HL-60 (cell line): ENCODE measurements around the gene RHOF.

Source experiments
- DNase-seq, 2 experiments: peaks; one replicate each; pipeline ENCODE4 v3.0.0-alpha.2; 2010 to 2020; ENCODE audit warnings: low read depth in 1 of 2, low spot score in 1 of 2
- H3K27ac ChIP-seq: fragments of 250-450 bp; sonication (Bioruptor Pico); replicated peaks from 2 replicates; pipeline ENCODE4 v1.5.1; 2020; ENCODE audit warnings: mild to moderate bottlenecking, moderate library complexity
- H3K27me3 ChIP-seq: fragments of 250-450 bp; sonication (Bioruptor Pico); 2 replicates; pipeline ENCODE4 v1.5.1; 2021; ENCODE audit warnings: mild to moderate bottlenecking, moderate library complexity; ENCODE audit not compliant: insufficient read depth, poor library complexity, severe bottlenecking
- H3K4me3 ChIP-seq: replicated peaks from 2 replicates; pipeline ENCODE4 v1.5.1; 2011; ENCODE audit warnings: mild to moderate bottlenecking, control low read depth, low read length; ENCODE audit not compliant: insufficient read depth
- GABPA ChIP-seq: IDR thresholded peaks from 2 replicates; pipeline ENCODE4 v1.6.1; 2012; ENCODE audit warnings: low read depth
- POLR2AphosphoS5 ChIP-seq: IDR thresholded peaks from 2 replicates; pipeline ENCODE4 v1.6.1; 2012; ENCODE audit warnings: low read depth
- SPI1 ChIP-seq: IDR thresholded peaks from 2 replicates; pipeline ENCODE4 v1.6.1; 2012; ENCODE audit warnings: low read depth, mild to moderate bottlenecking, borderline replicate concordance
- TF ChIP-seq, protein P1 (sequence below): IDR thresholded peaks from one replicate; pipeline ENCODE4 v1.5.1; 2011; ENCODE audit warnings: low read length, control low read depth, inconsistent platforms; ENCODE audit not compliant: insufficient read depth
- TF ChIP-seq, protein P2 (sequence below): IDR thresholded peaks from 2 replicates; pipeline ENCODE4 v1.6.1; 2012; ENCODE audit warnings: low read depth; ENCODE audit not compliant: insufficient replicate concordance

RHOF gene

DNA sequence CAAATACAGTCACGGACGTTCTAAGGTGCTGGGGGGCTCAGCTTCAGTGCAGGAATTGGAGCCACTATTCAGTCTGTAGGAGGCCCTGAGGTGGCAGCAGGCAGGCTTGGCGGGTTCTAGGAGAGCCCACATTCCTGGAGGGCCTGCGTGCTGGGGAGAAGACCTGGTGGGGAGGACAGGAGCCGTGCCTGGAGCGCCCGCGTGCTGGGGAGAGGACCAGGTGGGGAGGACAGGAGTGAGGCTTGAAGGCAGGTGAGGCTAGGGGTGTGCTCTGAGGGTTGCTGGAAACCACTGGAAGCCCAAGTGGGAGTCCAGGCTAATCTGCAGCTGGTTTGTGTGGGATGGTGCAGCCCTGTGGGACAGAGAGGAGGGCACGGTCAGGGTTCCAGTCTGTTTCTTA, 23.1 kb downstream of the RHOF start:
- no peak for DNase-seq
- Histone ChIP-seq H3K4me3 (no peak overlapping the region), H3K27ac (no peak overlapping the region), H3K27me3 (no peaks in the 10 kb centered on the region)
- no peak for TF ChIP-seq POLR2AphosphoS5
- no peak for TF ChIP-seq SPI1
- TF ChIP-seq, protein P1, sequence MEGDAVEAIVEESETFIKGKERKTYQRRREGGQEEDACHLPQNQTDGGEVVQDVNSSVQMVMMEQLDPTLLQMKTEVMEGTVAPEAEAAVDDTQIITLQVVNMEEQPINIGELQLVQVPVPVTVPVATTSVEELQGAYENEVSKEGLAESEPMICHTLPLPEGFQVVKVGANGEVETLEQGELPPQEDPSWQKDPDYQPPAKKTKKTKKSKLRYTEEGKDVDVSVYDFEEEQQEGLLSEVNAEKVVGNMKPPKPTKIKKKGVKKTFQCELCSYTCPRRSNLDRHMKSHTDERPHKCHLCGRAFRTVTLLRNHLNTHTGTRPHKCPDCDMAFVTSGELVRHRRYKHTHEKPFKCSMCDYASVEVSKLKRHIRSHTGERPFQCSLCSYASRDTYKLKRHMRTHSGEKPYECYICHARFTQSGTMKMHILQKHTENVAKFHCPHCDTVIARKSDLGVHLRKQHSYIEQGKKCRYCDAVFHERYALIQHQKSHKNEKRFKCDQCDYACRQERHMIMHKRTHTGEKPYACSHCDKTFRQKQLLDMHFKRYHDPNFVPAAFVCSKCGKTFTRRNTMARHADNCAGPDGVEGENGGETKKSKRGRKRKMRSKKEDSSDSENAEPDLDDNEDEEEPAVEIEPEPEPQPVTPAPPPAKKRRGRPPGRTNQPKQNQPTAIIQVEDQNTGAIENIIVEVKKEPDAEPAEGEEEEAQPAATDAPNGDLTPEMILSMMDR: no peak
- TF ChIP-seq, protein P2, sequence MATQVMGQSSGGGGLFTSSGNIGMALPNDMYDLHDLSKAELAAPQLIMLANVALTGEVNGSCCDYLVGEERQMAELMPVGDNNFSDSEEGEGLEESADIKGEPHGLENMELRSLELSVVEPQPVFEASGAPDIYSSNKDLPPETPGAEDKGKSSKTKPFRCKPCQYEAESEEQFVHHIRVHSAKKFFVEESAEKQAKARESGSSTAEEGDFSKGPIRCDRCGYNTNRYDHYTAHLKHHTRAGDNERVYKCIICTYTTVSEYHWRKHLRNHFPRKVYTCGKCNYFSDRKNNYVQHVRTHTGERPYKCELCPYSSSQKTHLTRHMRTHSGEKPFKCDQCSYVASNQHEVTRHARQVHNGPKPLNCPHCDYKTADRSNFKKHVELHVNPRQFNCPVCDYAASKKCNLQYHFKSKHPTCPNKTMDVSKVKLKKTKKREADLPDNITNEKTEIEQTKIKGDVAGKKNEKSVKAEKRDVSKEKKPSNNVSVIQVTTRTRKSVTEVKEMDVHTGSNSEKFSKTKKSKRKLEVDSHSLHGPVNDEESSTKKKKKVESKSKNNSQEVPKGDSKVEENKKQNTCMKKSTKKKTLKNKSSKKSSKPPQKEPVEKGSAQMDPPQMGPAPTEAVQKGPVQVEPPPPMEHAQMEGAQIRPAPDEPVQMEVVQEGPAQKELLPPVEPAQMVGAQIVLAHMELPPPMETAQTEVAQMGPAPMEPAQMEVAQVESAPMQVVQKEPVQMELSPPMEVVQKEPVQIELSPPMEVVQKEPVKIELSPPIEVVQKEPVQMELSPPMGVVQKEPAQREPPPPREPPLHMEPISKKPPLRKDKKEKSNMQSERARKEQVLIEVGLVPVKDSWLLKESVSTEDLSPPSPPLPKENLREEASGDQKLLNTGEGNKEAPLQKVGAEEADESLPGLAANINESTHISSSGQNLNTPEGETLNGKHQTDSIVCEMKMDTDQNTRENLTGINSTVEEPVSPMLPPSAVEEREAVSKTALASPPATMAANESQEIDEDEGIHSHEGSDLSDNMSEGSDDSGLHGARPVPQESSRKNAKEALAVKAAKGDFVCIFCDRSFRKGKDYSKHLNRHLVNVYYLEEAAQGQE: no peak
- no peak for TF ChIP-seq GABPA

DNA sequence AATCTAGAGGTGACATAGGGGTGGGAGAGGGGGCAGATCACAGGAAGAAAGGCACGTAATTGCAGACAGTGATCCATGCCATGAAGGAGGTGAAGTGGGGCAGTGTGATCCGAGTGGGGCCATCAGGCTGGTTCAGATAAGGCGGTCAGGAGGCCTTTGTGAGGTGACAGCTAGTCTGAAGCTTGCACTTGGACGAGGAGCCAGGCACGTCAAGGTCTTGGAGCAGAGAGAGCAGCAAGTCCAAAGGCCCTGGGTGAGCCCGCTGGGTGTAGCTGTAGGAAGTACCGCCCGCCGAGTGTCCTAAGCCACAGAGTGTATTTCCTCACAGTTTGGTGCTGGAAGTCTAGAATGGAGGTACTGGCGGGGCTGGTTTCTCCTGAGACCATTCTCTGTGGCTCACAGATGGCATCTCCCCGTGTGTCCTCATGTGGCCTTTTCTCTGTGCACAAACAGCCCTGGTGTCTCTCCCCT, 23.6 kb downstream of the RHOF start:
- TF ChIP-seq, protein P1: no peak
- H3K27me3 ChIP-seq: no peaks in the 10 kb centered on the region
- DNase-seq: peak in 1 of 2 experiments; percentile 65
- no peak overlapping the region for H3K27ac ChIP-seq
- no peak overlapping the region for H3K4me3 ChIP-seq

DNA sequence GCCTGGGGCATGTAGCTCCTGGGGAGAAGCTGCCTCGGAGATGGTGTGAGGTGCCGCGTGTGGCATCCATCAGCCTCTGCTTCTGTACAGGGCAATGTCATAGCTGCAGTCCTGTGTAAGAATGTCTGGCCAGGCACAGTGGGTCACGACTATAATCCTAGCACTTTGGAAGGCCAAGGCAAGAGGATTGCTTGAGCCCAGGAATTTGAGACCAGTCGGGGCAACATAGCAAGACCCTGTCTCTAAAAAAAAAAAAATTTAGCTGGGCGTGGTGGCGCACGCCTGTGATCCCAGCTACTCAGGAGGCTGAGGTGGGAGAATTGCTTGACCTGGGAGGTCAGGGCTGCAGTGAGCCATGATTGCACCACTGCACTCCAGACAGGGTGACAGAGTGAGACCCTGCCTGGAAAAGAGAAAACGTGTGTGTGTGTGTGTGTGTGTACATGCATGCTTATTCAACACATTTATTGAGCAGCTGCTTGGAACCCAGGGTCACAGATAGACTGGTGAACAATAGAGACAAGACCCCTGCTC, 24.1 kb downstream of the RHOF start:
- no peaks in the 10 kb centered on the region for H3K27me3 ChIP-seq
- H3K27ac ChIP-seq: no peak overlapping the region
- no peak for DNase-seq
- no peak overlapping the region for H3K4me3 ChIP-seq
- TF ChIP-seq, protein P2: no peak
- TF ChIP-seq GABPA (no peak), POLR2AphosphoS5 (no peak), SPI1 (no peak)
- TF ChIP-seq, protein P1: no peak

DNA sequence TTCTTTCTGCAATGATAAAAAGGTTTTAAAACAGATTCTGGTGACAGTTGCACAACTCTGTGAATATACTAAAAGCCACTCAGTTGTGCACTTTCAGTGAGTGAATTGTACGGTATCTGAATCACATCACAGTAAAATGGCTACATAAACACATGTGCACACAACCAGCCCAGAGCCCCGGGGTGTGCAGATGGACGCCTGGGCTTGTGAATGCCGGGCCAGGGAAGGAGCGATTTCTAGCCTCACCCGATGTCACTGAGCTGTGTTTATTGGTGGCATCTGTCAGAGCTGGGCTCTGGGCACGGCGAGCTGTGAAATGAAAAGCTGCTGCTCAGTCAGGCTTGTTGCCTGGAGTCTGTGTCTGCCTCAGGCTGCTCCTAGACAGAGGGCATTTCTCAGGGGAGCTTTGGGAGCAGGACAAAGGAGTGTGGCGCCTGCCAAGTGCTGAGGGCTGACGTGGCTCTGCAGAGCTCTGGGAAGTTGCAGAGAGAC, 25.9 kb downstream of the RHOF start:
- DNase-seq: no peak
- Histone ChIP-seq H3K4me3 (no peak overlapping the region), H3K27me3 (no peaks in the 10 kb centered on the region), H3K27ac (no peak overlapping the region)
- TF ChIP-seq, protein P1: no peak
- TF ChIP-seq, protein P2: no peak
- TF ChIP-seq POLR2AphosphoS5 (no peak), GABPA (no peak), SPI1 (no peak)
